ENCODE data around the gene DSG3. TPM values are rescaled to one million over a fixed set of nuclear protein-coding genes. Genes with fewer than 3 reads are reported as not detected.
"Not testable (repeated sequence)": the region's sequence is repeated elsewhere in the genome, so short reads cannot be mapped to it uniquely, and the experiment has no call there.

Gene DSG3
- total RNA-seq, 4 donors from 2014 or later, result 79.9 to 167 (median 122) TPM

GRCh38 chr18:31490387-31490786, 42.8 kb downstream of the DSG3 start:
- H3K4me3 ChIP-seq (ENCODE audit: low read depth, poor library complexity, severe bottlenecking), result no peak overlapping the region
- TF ChIP-seq POLR2A (IDR thresholded peaks at IDR 0.05) (no peak), CTCF (IDR thresholded peaks at IDR 0.05) (no peak)
- no peak for DNase-seq (ENCODE audit: low spot score in 2 of 2)
- intact Hi-C loops (cut with DNase I; ENCODE audit: low total_unique reads), result no loop called here
- WGBS, 2 donors, result 51 to 54% methylated on average over 1 of the region's 1 CpG

- DNase-seq (ENCODE audit: low spot score in 2 of 2), result no peak
- H3K4me3 ChIP-seq (ENCODE audit: low read depth, poor library complexity, severe bottlenecking), result no peak overlapping the region
- intact Hi-C loops (cut with DNase I; ENCODE audit: low total_unique reads), result no loop called here
- TF ChIP-seq POLR2A (IDR thresholded peaks at IDR 0.05), result no peak
- TF ChIP-seq CTCF (IDR thresholded peaks at IDR 0.05), result no peak
Measured at GRCh38 chr18:31490833-31491232, 43.3 kb downstream of the DSG3 start.

GRCh38 chr18:31491586-31491985, 44.0 kb downstream of the DSG3 start:
- intact Hi-C loops (cut with DNase I; ENCODE audit: low total_unique reads), result no loop called here
- no peak for DNase-seq (ENCODE audit: low spot score in 2 of 2)
- TF ChIP-seq CTCF (IDR thresholded peaks at IDR 0.05), result no peak
- no peak for TF ChIP-seq POLR2A (IDR thresholded peaks at IDR 0.05)
- no peak overlapping the region for H3K4me3 ChIP-seq (ENCODE audit: low read depth, poor library complexity, severe bottlenecking)

GRCh38 chr18:31492671-31493070, 45.1 kb downstream of the DSG3 start:
- WGBS, 2 donors, result 93 to 95% methylated on average over 9 of the region's 9 CpGs
- intact Hi-C loops (cut with DNase I; ENCODE audit: low total_unique reads), result no loop called here

GRCh38 chr18:31493171-31493570, 45.6 kb downstream of the DSG3 start:
- 78 to 82% methylated on average over 7 of the region's 7 CpGs for WGBS, 2 donors
- H3K4me3 ChIP-seq (ENCODE audit: low read depth, poor library complexity, severe bottlenecking), result no peak overlapping the region
- intact Hi-C loops (cut with DNase I; ENCODE audit: low total_unique reads), result no loop called here
- TF ChIP-seq POLR2A (IDR thresholded peaks at IDR 0.05) (no peak), CTCF (IDR thresholded peaks at IDR 0.05) (no peak)
- no peak for DNase-seq (ENCODE audit: low spot score in 2 of 2)

More at GRCh38 chr18:31492671-31493070, 45.1 kb downstream of the DSG3 start:
- no peak for DNase-seq (ENCODE audit: low spot score in 2 of 2)
- TF ChIP-seq CTCF (IDR thresholded peaks at IDR 0.05) (no peak), POLR2A (IDR thresholded peaks at IDR 0.05) (no peak)
- no peak overlapping the region for H3K4me3 ChIP-seq (ENCODE audit: low read depth, poor library complexity, severe bottlenecking)

- no peak for DNase-seq (ENCODE audit: low spot score in 2 of 2)
- intact Hi-C loops (cut with DNase I; ENCODE audit: low total_unique reads), result no loop called here
- no peak for TF ChIP-seq CTCF (IDR thresholded peaks at IDR 0.05)
- no peak for TF ChIP-seq POLR2A (IDR thresholded peaks at IDR 0.05)
- no peak overlapping the region for H3K4me3 ChIP-seq (ENCODE audit: low read depth, poor library complexity, severe bottlenecking)
Measured at GRCh38 chr18:31493941-31494340, 46.4 kb downstream of the DSG3 start.

- intact Hi-C loops (cut with DNase I; ENCODE audit: low total_unique reads); DNase-seq (ENCODE audit: low spot score in 2 of 2); H3K4me3 ChIP-seq (ENCODE audit: low read depth, poor library complexity, severe bottlenecking): not testable (repeated sequence)
- WGBS, 2 donors, result 54 to 75% methylated on average over 2 of the region's 2 CpGs
Measured at GRCh38 chr18:31494705-31495244, 47.2 kb downstream of the DSG3 start.
